Body of pancreas (tissue), 4 donors: ENCODE measurements around the gene SNX27.
"Not testable (repeated sequence)": the region's sequence is repeated elsewhere in the genome, so short reads cannot be mapped to it uniquely, and the experiment has no call there.

Source experiments
- CTCF ChIP-seq, 7 experiments: fragments of 450-650 bp in 4 of 7; fragments of 200-600 bp in 3 of 7; sonication (generic) in 3 of 7; IDR thresholded peaks; one replicate each; pipeline ENCODE4 v1.5.1; 2016 to 2019; ENCODE audit warnings: antibody characterized with exemption in 7 of 7
- POLR2A ChIP-seq, 3 donors: fragments of 450-650 bp; IDR thresholded peaks; one replicate each; pipeline ENCODE4 v1.6.1; 2016; ENCODE audit warnings: antibody characterized with exemption in 3 of 3, mild to moderate bottlenecking in 2 of 3

DNA sequence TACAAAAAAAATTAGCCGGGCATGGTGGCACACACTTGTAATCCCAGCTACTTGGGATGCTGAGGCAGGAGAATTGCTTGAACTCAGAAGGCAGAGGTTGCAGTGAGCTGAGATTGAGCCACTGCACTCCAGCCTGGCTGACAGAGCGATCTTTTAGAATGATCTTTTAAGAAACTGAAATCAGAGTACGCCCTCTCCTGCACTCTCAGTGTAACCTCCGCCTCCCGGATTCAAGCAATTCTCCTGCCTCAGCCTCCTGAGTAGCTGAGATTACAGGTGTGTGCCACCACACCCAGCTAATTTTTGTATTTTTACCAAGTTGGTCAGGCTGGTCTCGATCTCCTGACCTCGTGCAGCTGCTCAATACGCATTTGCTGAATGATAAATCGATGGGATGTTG is 122.1 kb downstream of the SNX27 start:
- not testable (repeated sequence) for TF ChIP-seq CTCF, POLR2A (IDR thresholded peaks at IDR 0.05)
